ENCODE results near the gene ZNF22.

Gene ZNF22

GRCh38 chr10:44974628-44975430 lies 25.9 kb upstream of the ZNF22 start:
- in situ Hi-C loops (cut with MboI; ENCODE audit: low sequenced_read_pairs) = loop anchor here (25.0 kb wide), 1 partner anchor 1563 kb away; the partner anchor contains the start of gene HNRNPF

GRCh38 chr10:44975431-44976331 lies 25.0 kb upstream of the ZNF22 start:
- in situ Hi-C loops (cut with MboI; ENCODE audit: low sequenced_read_pairs) = no loop called here

DNA sequence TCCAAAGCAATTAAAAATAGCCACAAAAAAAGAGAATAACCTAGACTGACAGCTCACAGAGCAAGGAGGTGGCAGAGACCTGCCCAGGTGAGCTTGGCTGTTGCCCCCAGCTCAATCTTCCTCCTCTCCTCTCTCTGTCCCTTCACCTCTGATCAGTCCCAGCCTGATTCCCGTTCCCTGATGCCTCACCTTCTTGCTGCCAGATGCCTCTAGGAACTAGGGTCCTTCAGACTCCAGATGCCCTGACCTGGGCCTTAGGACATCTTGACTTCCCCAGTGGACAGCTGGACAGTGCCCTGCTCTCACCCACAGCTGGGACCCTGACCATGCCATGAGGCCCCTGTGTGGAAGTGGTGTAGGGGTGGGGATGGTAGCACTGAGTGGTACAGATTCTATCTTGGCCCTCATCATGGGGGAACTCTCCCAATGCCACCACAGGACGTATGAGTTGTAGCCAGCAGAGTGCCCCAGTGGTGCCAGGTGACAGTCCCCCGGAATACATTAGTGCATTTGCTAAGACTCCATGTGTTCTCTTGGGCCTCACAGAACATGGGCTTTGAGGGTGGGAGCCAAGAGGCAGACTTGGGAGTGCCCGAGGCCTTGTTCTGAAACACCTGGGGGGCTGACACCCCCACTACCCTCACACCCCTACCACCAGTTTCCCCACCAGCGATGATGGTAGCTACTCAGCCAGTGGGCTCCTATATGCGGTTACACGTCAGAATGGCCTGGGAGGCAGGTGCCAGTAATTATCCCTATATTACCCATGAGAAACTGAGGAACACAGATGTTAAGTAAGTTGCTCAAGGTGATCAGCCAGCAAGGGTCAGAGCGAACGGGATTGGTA lies 24.1 kb upstream of the ZNF22 start:
- in situ Hi-C loops (cut with MboI; ENCODE audit: low sequenced_read_pairs) = no loop called here

- in situ Hi-C loops (cut with MboI; ENCODE audit: low sequenced_read_pairs) = no loop called here
Measured at GRCh38 chr10:44977287-44978212, 23.2 kb upstream of the ZNF22 start.

- in situ Hi-C loops (cut with MboI; ENCODE audit: low sequenced_read_pairs) = no loop called here
Measured at GRCh38 chr10:44978213-44978569, 22.5 kb upstream of the ZNF22 start.

DNA sequence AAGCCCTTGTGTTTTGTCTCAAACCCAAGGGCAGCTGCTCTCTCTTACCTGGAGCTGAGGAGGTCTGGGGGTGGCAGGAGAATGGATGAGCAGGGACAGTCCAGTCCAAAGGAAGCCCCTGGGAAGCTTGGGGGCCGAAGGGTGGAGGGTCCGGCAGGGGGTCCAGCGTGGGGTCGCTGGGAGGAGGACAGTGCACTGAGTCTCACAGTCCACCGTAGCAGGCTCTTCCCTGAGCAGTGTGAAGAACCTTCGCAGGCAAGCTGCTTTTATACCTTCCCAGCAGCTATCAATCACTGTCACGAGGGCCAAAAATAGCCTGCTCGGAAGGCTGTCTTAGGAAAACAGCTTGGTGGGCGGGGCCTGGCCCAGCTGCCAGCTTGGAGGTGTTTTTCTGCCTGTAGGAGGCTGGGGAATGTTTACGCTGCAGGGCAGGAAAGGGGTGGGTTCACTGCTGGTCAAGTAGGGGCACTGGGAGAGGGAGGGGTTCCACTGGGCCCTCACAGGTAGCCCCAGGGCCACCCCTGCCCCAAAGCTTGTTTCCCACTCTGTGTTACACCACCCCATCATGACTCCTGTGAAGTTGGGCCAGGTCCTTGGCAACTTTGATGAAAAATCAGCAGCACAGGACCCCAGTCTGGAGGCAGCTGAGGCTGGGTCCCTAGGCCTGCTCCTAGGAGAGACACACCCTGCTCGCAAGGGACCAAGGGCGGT lies 22.0 kb upstream of the ZNF22 start, which contains the start of gene DEPP1:
TSS of gene DEPP1 (minus strand) at position 240 of the 711 bp plus-strand sequence. CDS start 779 bp downstream, outside the sequence.
- in situ Hi-C loops (cut with MboI; ENCODE audit: low sequenced_read_pairs) = no loop called here

DNA sequence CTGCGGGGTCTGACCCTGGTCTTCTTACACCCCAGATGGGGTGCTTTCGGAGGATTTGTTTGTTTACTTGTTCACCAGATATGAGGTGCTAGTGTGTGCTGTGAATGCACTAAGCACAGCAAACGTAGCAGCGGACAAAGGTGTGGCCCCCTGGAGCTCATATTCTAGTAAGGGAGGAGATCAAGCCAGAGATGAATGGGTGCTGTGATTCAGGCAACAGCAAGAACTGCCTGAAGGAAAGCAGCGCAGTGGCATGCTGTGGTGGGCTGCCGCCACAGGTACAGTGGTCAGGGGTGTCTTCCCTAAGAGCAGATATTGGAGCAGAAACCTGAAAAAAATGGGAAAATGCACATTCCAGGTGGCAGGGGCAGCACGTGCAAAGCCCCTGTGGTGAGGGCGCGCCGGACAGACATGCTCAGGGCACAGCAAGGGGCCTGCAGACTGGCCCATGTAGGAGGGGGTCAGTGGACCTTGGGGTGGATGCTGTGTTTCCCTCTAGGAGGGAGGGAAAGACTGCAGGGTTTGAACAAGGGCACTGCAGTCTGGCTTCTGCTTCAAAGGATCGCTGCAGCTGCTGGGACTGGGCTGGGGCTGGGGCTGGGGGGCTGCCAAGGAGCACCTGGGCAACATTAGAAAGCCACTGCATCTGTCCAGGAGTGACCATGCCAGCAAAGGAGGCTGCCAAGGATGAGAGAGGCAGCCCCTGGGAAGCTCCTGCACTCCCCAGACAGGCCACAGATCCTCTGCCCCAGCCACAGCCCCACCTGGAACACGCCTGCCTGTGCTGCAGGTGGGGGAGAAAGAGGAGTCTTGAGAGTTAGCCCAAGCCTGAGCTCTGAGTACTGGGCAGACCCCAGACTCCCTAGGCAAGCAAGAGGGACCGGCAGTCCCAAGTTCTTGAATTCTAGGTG lies 21.2 kb upstream of the ZNF22 start:
- in situ Hi-C loops (cut with MboI; ENCODE audit: low sequenced_read_pairs) = no loop called here

- in situ Hi-C loops (cut with MboI; ENCODE audit: low sequenced_read_pairs) = no loop called here
Measured at GRCh38 chr10:44980309-44981171, 20.2 kb upstream of the ZNF22 start.

- in situ Hi-C loops (cut with MboI; ENCODE audit: low sequenced_read_pairs) = no loop called here
Measured at GRCh38 chr10:44981172-44982113, 19.3 kb upstream of the ZNF22 start.

DNA sequence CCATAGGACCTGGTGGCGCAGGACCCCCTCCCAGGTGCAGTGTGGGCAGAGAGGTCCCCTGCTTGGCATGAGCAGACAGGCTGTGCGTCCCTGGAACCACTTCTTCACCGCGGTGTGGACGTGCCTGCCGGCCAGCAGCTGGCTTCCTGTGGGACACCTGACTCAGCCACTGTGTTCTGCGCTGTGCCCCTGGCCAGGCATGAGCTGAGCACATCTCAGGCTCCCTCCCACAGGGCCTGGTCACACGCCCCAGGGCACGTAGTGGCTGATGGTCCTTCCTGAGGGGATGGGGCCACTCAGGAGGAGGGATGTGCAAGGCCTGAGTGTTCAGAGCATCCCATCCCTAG lies 18.6 kb upstream of the ZNF22 start:
- in situ Hi-C loops (cut with MboI; ENCODE audit: low sequenced_read_pairs) = no loop called here

DNA sequence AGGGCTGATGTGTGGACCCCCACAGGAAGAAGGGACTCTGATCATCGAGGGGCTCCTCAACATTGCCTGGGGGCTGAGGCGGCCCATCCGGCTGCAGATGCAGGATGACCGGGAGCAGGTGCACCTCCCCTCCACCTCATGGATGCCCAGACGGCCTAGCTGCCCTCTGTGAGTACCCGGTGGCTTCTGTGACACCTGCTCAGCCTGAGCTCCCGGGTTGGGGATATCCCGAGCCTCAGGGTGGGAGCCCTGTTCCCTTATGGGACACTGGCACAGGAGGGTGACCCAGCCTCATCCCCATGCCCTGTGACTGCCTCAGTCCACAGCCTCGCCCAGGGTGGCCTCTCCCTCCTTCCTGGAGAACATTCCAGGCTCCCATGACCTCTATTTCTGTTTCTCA lies 18.2 kb upstream of the ZNF22 start:
- in situ Hi-C loops (cut with MboI; ENCODE audit: low sequenced_read_pairs) = no loop called here

DNA sequence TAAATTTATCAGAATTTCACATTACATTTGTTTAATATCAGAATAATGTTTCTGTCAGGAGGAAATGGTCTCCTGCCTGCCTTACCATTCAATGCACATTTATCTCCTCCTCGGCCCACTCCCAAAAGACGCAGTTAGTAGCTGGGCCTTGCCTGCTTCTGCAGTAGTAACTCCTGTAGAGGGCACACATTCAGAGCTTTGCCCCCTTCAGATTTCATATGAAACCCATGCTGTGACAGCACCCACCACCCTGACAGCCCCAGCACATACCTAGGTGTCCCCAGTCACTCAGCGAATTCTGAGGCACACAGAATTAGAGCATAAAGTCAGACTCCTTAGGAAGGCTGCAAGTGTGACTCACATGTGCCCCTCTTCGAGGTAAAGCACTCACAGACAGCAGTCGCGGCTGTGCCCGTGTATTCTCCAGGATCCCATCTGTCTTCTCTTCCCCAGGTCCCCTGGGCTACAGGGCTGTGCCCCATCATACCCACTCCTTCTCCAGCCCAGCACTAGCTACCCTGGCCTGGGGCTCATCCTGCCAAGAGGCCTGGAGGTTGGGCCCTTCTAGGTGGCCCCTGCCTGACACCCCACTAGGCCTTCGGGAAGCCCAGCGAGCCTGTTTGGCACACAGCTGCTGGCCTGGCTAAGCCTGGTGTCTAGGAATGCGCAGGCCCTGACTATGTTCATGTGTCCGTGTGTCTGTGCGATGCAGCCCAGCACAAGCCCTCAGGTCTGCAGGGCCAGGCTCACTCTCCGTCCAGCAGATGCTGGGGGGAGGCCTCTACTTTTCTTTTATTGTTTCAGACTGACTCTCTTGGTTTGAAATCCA lies 17.4 kb upstream of the ZNF22 start:
- in situ Hi-C loops (cut with MboI; ENCODE audit: low sequenced_read_pairs) = no loop called here

- in situ Hi-C loops (cut with MboI; ENCODE audit: low sequenced_read_pairs) = no loop called here
Measured at GRCh38 chr10:44983895-44984278, 16.8 kb upstream of the ZNF22 start.

- in situ Hi-C loops (cut with MboI; ENCODE audit: low sequenced_read_pairs) = no loop called here
Measured at GRCh38 chr10:44984671-44985101, 16.0 kb upstream of the ZNF22 start.

DNA sequence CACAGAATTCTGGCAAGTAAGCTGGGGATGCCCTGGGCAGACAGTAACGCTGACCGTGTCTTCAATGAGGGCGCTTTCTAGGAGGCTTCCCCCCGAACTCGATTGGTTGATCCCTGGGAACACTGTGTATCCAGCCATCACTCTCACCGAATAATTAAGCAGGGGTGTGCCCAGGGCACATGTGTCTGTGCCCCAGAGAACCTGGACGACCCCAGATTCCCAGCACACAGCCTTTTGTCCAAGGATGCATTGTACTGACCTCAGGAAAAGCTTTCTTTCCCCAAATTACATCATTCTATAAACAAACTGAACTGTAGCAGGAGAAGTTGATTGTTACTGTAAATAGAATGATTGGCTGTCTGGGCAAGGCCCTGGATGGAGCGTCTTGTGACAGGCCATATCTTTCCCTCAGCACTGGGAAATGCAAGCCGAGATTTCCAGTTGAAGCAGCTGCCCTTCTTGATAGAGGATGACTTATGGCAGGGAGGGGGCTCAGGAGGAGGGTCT lies 15.5 kb upstream of the ZNF22 start:
- in situ Hi-C loops (cut with MboI; ENCODE audit: low sequenced_read_pairs) = no loop called here
